Central memory CD8-positive, alpha-beta T cell (primary cell): ENCODE data around the gene MAP2K5.
A peak's percentile ranks its signal among the peaks of the same experiment; 100 is the strongest.

ENCODE experiments used
- ATAC-seq: fragments of 150-1000 bp; cut with Tn5 transposase; replicated peaks from 2 replicates; pipeline ENCODE4 v1.10.0; 2022; ENCODE audit warnings: mild to moderate bottlenecking, moderate FRiP score, moderate number of reproducible peaks; ENCODE audit not compliant: poor library complexity, severe bottlenecking; ENCODE audit errors: extremely low read depth
- DNase-seq, 2 donors: peaks; one replicate each; pipeline ENCODE4 v3.0.0; 2021; ENCODE audit warnings: low spot score in 2 of 2
- H3K27ac Mint-ChIP-seq: one replicate; pipeline ENCODE4 v1.8.0; 2022; ENCODE audit warnings: low read depth, mild to moderate bottlenecking, moderate library complexity, mixed read lengths
- H3K27me3 Mint-ChIP-seq: one replicate; pipeline ENCODE4 v1.8.0; 2022; ENCODE audit warnings: mixed read lengths
- H3K36me3 Mint-ChIP-seq: one replicate; pipeline ENCODE4 v1.8.0; 2022; ENCODE audit warnings: mild to moderate bottlenecking, moderate library complexity, mixed read lengths; ENCODE audit not compliant: insufficient read depth
- H3K4me1 Mint-ChIP-seq: one replicate; pipeline ENCODE4 v1.8.0; 2022; ENCODE audit warnings: mixed read lengths
- H3K4me3 Mint-ChIP-seq: one replicate; pipeline ENCODE4 v1.8.0; 2022; ENCODE audit warnings: mild to moderate bottlenecking, moderate library complexity, mixed read lengths
- H3K9me3 Mint-ChIP-seq: one replicate; pipeline ENCODE4 v1.8.0; 2022; ENCODE audit warnings: mixed read lengths

MAP2K5 gene

DNA sequence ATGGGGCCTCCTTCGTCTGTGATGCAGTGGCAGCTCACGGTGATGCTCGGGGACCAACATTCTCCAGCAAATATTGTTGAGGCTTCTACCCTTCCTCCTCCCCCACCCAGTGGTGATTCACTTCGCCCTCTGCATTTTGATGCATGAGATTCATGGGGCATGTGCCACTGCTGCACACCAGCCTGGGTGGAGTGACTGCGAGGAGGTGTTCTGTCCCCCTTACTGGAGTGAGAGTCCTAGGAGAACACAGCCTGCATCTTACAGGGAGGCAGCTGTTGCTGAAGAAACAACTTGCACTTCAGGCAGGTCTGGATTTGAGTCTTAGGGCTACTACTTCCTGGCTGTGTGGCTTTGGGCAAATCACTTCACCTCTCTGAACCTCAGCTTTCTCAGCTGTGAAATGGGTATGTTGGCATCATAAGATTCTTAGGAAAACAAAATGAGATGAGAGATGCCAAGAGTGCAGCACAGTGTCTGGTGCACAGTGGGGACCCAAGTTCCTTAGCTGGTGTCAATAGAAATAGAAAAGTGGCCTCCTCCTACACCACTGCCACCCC, 272.6 kb downstream of the MAP2K5 start:
- DNase-seq (no peak), ATAC-seq (no peak)
- Mint-ChIP-seq H3K27me3 (peaks cover 38% of the 10 kb centered on the region), H3K4me1 (peaks cover under 1% of the 10 kb centered on the region), H3K9me3 (no peaks in the 10 kb centered on the region), H3K27ac (no peak overlapping the region), H3K36me3 (peaks cover 5% of the 10 kb centered on the region), H3K4me3 (no peak overlapping the region)

DNA sequence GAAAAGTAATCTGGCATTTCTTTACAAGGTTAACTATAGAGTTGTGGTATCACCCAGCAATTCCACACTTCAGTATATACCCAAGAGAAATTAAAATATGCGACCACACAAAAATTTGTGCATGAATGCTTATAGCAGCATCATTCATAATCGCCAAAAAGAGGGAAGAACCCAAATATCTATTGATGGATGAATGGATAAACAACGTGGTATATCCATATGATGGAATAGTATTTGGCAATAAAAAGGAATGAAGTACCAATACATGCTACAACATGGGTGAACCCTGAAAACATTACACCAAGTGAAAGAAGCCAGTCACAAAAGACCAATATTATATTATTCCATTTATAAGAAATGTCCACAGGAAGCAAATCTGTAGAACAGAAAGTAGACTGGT, 274.2 kb downstream of the MAP2K5 start:
- no peak overlapping the region for H3K27ac Mint-ChIP-seq

DNA sequence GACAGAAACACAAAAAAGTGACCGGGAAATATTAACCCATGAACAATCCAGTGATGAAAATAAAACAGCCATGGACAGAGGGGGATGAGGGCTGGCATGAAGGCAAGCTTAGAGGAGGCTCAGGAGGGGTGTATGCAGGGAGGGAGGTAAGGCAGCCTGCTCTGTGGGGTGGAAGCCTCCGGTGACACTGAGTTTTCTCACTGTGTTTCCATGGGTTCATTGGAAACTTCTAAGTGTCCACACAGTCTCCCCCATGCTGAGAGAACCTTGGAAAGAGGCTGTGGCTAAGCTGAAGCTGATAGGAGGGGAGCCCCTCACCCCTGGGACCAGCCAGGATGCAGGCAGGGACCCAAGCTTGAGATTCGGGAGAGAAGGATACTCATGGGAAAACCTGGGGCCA, 276.0 kb downstream of the MAP2K5 start:
- H3K9me3 Mint-ChIP-seq = no peaks in the 10 kb centered on the region
- peaks cover 70% of the 10 kb centered on the region for H3K27me3 Mint-ChIP-seq
- peaks cover 5% of the 10 kb centered on the region for H3K36me3 Mint-ChIP-seq
- no peak overlapping the region for H3K27ac Mint-ChIP-seq
- ATAC-seq (no peak), DNase-seq (no peak)
- H3K4me3 Mint-ChIP-seq = no peak overlapping the region
- peaks cover 30% of the 10 kb centered on the region for H3K4me1 Mint-ChIP-seq

More for the DNA sequence above, 274.2 kb downstream of the MAP2K5 start:
- DNase-seq = no peak
- Mint-ChIP-seq H3K27me3 (peaks cover 54% of the 10 kb centered on the region), H3K9me3 (no peaks in the 10 kb centered on the region), H3K4me3 (no peak overlapping the region), H3K36me3 (peaks cover 5% of the 10 kb centered on the region), H3K4me1 (peaks cover 16% of the 10 kb centered on the region)
- ATAC-seq = no peak

DNA sequence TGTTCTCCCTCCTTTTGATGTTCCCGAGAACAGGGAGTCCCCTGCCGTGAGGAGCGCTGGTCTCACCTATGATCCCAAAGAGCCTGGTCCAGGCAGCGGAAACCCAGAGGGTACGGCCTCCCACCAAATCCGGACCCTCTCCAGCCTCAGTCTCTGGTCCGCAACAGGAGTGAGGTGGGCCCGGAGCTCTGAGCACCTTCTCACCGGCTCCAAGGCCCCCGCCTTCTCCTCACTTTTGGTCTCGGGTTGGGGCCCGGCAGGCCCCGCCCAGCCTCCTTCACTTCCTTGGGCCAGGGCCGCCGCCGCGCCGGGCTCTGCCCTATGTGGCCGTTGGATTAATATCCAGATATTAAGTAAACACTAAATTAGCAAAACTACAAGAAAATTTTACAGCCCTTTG, 277.1 kb downstream of the MAP2K5 start:
- no peak overlapping the region for H3K4me3 Mint-ChIP-seq
- peaks cover 82% of the 10 kb centered on the region for H3K27me3 Mint-ChIP-seq
- H3K9me3 Mint-ChIP-seq = no peaks in the 10 kb centered on the region
- ATAC-seq (no peak), DNase-seq (no peak)
- peaks cover 5% of the 10 kb centered on the region for H3K36me3 Mint-ChIP-seq
- H3K4me1 Mint-ChIP-seq = peaks cover 40% of the 10 kb centered on the region
- no peak overlapping the region for H3K27ac Mint-ChIP-seq

DNA sequence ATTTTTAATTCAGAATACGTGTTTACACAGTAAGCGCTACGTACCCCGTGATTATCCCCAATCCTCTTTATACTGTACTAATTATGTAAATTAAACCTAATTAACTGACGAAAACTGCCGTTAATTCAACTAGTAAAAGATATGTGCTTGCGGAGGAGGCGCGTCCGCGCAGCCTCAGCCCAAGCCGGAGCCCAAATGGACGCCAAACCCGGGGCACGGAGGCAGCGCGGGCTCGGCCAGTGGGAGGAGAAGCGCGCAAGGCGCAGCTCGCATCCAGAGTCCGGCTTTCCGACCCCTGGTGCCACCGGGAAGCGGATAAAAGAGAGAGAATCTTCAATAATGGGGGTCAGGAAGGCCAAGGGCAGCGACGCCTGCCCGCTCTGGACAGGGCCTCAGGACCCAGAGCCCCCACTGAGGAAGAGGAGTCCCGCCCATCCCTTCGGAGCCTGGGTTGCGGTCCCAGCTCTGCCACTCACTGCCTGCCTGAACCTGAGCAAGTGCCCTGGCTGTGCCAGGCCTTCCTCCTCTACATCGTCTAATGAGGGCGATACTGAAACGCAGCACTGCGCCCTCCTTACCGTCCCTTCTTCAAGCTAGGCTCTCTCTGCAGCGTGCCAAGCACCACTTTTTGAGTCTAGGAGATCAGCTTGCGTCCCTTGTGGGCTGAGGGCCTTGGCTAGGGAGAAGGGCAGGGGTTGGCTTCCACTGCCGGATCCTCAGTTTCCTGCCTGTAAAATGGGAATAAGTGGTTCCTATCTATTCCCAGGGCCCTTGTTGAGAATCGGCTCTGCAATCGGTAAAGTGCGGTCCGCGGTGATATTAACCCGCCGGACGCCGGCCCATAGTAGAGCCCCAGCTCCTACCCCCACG, 277.9 kb downstream of the MAP2K5 start:
- no peak for ATAC-seq
- Mint-ChIP-seq H3K27me3 (peaks cover 86% of the 10 kb centered on the region), H3K4me1 (peaks cover 40% of the 10 kb centered on the region), H3K36me3 (peaks cover 7% of the 10 kb centered on the region), H3K9me3 (no peaks in the 10 kb centered on the region), H3K4me3 (peak overlapping the region; percentile 7), H3K27ac (no peak overlapping the region)
- DNase-seq = no peak

DNA sequence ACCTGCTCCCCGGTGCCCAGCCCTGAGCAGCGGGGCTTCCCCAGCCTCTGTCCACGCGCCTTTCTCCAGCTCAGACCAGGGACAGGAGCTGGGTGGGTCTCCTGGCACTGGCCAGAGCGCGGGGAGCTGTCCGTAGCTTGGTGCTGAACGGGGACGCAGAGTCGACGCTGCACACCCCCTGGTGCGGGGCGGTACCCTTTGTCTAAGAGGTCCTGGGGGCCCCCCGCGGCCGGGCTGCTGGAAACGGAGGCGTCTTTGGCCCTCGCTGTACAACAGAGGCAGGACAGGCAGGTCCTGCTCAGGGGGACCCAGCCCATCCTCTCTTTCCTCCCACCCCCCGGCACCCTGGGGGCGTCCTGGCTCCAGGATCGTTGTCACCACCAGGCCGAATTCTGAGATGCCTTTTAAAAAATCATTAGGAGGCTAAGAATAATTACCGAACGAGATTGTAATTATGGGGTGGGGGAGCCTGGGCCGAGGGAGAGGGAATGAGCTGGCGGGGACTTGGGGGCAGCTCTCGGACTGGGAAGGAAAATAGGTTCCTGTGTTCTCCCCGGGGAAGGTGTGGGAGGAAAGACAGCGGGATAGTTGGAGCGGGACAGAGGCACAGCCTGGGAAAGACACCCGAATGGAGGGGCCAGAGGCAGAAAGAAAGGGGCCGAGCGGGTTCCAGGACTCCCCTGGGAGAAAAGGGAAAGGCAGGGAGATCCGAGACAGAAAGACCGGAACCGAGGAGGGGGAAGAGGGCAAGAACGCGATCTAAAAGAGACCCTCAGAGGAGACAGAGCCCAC, 278.7 kb downstream of the MAP2K5 start:
- Mint-ChIP-seq H3K4me3 (peak overlapping the region; percentile 47), H3K27ac (peak overlapping the region; percentile 41)

DNA sequence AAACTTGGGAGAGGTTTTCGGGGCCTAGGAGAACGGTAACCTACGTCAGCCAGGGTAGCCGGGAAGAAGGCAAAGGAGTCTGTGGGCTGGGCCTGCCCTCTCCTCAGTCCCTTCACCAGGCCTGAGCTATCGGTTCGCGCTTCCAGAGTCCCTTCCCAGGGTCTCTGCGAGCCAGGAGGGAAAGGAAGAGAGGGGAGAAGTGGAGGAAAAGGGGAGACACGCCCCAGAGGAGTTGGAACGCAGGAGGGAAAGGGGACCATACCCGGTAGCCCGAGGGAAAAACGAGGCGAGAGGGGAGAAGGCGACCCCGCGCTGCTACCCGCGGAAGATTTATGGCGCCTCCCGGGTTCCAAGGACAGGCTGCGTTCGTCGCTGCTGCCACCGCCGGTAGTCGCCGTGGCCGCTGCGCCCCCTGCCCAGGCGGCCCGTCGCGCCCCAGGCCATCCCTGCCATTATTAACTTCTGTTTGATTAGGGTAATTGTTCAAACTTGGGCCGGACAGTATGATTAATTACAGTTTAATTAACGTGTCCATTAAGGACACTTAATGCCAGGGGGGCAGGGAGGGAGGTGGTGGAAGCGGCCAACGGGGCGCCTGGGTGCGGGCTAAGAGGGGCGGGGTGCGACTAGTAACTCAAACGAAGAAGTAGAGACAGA, 279.4 kb downstream of the MAP2K5 start:
- peaks cover 12% of the 10 kb centered on the region for H3K36me3 Mint-ChIP-seq
- no peaks in the 10 kb centered on the region for H3K9me3 Mint-ChIP-seq
- H3K27ac Mint-ChIP-seq = peak overlapping the region; percentile 41
- no peak for DNase-seq
- peaks cover 90% of the 10 kb centered on the region for H3K27me3 Mint-ChIP-seq
- H3K4me3 Mint-ChIP-seq = peak overlapping the region; percentile 47
- no peak for ATAC-seq
- H3K4me1 Mint-ChIP-seq = peaks cover 48% of the 10 kb centered on the region

More for the DNA sequence above, 278.7 kb downstream of the MAP2K5 start:
- peaks cover 45% of the 10 kb centered on the region for H3K4me1 Mint-ChIP-seq
- DNase-seq (no peak), ATAC-seq (no peak)
- peaks cover 12% of the 10 kb centered on the region for H3K36me3 Mint-ChIP-seq
- H3K9me3 Mint-ChIP-seq = no peaks in the 10 kb centered on the region
- peaks cover 92% of the 10 kb centered on the region for H3K27me3 Mint-ChIP-seq

DNA sequence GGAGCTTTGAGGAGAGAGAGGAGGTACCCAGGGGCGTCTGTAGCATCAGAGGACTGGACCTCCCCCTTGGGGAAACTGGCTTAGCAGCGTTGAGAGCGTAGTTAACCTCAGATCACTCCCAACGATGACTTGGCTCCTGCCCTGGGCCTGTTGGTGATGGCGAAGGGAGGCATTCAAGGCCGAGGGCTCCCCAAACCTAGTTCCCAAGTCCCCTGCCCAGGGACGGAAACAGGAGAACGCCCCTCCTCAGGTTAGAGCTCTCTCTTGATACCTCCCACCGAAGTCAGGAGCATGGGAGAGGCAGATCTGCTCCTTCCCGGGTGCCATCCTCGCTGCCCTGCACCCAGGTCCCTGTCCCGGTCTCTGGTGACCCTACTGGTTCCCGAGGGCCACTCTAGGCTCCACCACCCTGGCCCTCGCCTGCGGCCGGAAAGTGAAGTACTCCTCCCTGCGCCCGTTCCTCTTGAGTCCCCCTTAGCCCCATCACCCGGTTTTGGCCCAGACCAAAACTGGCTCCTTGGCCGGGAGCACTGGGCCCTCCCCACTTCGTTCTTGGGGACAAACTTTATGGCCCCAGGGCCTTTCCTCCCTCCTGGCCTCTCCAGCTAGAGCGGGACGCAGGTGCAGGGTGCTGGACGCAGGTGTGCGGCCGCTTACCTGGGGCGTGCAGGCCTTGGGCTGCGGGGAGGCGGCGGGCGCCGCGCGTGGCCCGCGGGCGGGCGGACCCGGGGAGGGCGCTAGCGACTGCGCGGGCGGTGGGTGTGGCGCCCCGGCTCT, 280.2 kb downstream of the MAP2K5 start:
- Mint-ChIP-seq H3K4me3 (peak overlapping the region; percentile 47), H3K4me1 (peaks cover 48% of the 10 kb centered on the region), H3K36me3 (peaks cover 12% of the 10 kb centered on the region), H3K27me3 (peaks cover 85% of the 10 kb centered on the region), H3K9me3 (no peaks in the 10 kb centered on the region), H3K27ac (no peak overlapping the region)
- no peak for DNase-seq
- ATAC-seq = no peak

DNA sequence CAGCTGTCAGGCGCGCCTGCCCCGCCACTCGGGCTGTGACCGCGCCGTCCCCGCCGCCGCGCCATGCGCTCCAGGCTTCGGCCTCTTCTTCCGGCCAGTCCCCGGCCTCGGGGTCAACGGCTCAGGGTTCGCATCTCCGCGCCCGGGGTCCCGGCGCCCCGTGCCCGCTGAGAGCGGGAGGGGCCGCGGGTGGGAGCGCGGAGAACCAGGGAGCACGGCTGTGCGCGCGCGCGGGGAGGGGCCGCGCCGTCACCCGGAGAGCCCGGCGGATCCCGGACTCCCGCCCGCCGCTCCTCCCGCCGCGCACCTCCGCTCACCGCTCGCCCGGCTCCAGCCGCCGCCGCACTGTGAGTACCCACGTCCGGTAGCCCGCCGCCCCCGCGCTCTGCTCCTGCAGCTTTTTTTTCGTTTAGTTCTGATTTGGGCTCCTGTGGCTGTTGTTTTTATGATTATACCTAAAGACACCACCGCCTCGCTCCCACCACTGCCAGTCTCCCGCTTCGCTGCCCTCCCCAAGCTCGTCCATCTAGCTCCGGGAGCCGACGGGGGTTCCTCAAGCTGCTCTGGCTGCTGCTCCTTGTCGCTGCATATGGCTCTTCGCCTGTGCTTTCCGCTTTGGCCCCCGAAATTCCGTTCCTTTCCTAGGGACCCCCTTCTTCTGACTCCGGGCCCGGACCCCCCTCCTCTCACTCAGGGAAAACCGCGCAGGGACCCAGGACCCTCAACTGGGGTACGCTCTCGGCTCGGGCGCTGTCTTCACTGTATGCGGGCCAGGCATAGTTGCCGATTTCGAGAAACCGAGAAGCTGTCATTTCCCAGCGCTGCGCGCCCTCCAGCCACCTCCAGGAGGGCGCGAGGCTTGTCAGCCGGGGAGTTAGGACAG, 281.1 kb downstream of the MAP2K5 start:
- Mint-ChIP-seq H3K4me3 (peak overlapping the region; percentile 69), H3K27ac (peak overlapping the region; percentile 70), H3K36me3 (peaks cover 12% of the 10 kb centered on the region), H3K27me3 (peaks cover 85% of the 10 kb centered on the region), H3K4me1 (peaks cover 54% of the 10 kb centered on the region), H3K9me3 (no peaks in the 10 kb centered on the region)
- ATAC-seq (no peak), DNase-seq (no peak)

DNA sequence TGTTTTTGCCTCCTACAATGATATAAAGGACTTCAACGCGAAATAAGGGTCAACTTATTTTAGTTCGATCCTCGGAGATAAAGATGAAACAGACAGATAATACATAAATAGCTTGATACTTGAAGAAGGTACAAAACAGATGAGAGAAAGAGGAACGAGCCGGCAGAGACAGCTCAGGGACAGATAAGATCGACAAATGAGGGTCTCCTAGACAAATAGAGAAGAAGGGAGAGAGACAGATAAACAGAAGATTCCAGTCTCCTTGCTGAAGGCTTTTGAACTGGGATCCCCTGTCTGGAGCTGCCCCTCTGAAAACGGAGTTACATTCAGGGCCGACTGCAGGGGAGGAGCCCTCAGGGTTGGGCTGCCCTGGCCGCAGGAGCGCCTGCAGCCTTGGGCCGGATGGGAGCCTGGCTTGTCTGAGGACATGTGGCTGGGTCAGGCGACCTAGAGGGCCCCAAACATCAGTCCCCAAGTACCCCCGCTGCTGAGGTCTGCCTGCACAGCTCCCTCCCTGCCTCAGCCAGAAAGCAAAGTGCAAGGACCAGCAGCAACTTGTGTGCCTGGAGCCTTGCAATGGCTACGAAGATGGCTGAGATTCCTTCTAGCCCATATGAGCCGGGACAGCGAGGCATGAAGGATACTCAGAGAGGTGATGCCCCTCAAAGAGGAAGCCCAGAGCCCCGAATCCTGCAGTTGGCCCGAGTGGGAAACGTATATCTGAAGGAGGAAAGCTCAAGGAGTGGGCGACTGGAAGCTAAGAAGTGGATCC, 281.9 kb downstream of the MAP2K5 start:
- ATAC-seq = no peak
- Mint-ChIP-seq H3K27me3 (peaks cover 85% of the 10 kb centered on the region), H3K4me3 (peak overlapping the region; percentile 69), H3K4me1 (peaks cover 54% of the 10 kb centered on the region), H3K36me3 (peaks cover 15% of the 10 kb centered on the region), H3K27ac (peak overlapping the region; percentile 70), H3K9me3 (no peaks in the 10 kb centered on the region)
- no peak for DNase-seq
